GM10266 (cell line): ENCODE data around the gene CNOT6L.

Experiments used
- DNase-seq: peaks from one replicate; pipeline ENCODE4 v3.0.0; 2012; ENCODE audit errors: extremely low spot score
- CTCF ChIP-seq: IDR thresholded peaks from 2 replicates; pipeline ENCODE4 v1.5.1; 2012; ENCODE audit warnings: mild to moderate bottlenecking, low read depth; ENCODE audit not compliant: control insufficient read depth, insufficient read depth; ENCODE audit errors: missing control alignments

Gene CNOT6L

DNA sequence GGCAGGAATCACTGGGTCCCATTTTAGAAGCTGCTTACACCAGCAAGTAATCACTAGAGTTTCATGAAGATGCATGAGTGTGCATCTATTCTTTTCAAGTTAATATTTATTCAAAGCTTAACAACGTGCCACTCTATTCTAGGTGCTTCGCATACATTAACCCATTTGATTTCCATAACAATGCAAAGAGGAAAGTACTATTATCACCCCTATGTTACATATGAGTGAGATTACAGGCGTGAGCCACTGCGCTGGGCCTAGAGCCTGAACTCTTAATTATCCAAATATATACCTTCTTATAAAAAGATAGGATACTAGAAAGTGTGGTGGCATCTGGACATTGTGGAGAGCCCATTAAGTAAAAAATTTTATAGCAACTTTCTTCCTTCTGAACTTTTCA, 148.1 kb downstream of the CNOT6L start:
- no peak for DNase-seq
- no peak for TF ChIP-seq CTCF

GRCh38 chr4:77669946-77670590, 149.1 kb downstream of the CNOT6L start:
- no peak for DNase-seq
- no peak for TF ChIP-seq CTCF

DNA sequence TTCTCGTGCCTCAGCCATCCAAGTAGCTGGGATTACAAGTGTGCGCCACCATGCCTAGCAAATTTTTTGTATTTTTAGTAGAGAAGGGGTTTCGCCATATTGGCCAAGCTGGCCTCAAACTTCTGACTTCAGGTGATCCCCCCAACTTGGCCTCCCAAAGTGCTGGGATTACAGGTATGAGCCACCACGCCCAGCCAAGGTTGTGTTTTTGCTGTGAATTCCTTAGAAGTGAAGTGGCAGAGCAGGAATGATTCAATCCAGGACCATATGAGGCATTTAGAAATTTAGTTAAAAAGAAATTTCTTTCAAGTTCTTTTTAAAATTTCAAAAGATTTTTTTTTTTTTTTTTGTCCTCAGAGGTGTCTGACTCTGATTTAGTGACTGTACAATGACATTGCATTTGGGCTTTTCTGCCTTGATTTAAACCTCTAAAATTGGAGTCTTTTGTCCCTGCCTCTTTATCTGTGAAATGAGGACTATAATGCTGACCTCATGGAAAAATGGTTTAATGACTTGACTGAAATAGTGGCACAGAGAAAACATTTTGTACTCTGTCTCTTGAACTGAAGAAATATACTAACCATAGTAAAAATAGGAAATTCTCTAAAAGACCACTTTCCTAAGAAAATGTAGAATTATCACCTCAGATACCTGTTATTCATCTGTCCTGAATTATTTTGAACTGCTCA, 153.6 kb downstream of the CNOT6L start:
- no peak for TF ChIP-seq CTCF
- DNase-seq, result no peak
